Activated T-cell treated with anti-CD3 and anti-CD28 coated beads, Interleukin-2, amount 50 U/mL, for 72 hours (primary cell): ENCODE data around the gene SYTL2. TPM values are rescaled to one million over a fixed set of nuclear protein-coding genes. Genes with fewer than 3 reads are reported as not detected.
"Not testable (repeated sequence)": the region's sequence is repeated elsewhere in the genome, so short reads cannot be mapped to it uniquely, and the experiment has no call there.

Source experiments
- ATAC-seq, 2 donors: fragments of 150-1000 bp; cut with Tn5 transposase; replicated peaks in 1 of 2; 2 replicates each; pipeline ENCODE4 v1.10.0; 2021; ENCODE audit warnings: moderate library complexity in 2 of 2, mild to moderate bottlenecking in 1 of 2
- DNase-seq, 2 donors: peaks; one replicate each; pipeline ENCODE4 v3.0.0; 2021 to 2022; ENCODE audit warnings: mixed read lengths in 1 of 2
- H3K27ac Mint-ChIP-seq: one replicate; pipeline ENCODE4 v1.8.0; 2022; ENCODE audit warnings: mild to moderate bottlenecking, moderate library complexity, mixed read lengths
- H3K27me3 Mint-ChIP-seq: one replicate; pipeline ENCODE4 v1.8.0; 2022; ENCODE audit warnings: low read depth, mixed read lengths
- H3K36me3 Mint-ChIP-seq, 2 donors: one replicate each; pipeline ENCODE4 v1.8.0; 2022; ENCODE audit warnings: mixed read lengths in 2 of 2, mild to moderate bottlenecking in 1 of 2; ENCODE audit not compliant: insufficient read depth in 2 of 2
- H3K4me1 Mint-ChIP-seq: one replicate; pipeline ENCODE4 v1.8.0; 2022; ENCODE audit warnings: low read depth, mixed read lengths
- H3K4me3 Mint-ChIP-seq, 2 donors: one replicate each; pipeline ENCODE4 v1.8.0; 2022; ENCODE audit warnings: mild to moderate bottlenecking in 2 of 2, mixed read lengths in 2 of 2, moderate library complexity in 2 of 2
- H3K9me3 Mint-ChIP-seq, 2 donors: one replicate each; pipeline ENCODE4 v1.8.0; 2022; ENCODE audit warnings: mixed read lengths in 2 of 2
- total RNA-seq, 2 donors: library from RNA; stranded (reverse); gene quantifications; one replicate each; pipeline ENCODE4 v1.2.3, GENCODE V29; 2022

SYTL2 gene
- total RNA-seq, 2 donors from 2014 or later, result 34.4 to 40.1 TPM

GRCh38 chr11:85672105-85672902 lies 138.6 kb downstream of the SYTL2 start:
- peak; percentile 20 to 32 for ATAC-seq
- H3K36me3 Mint-ChIP-seq, result no peaks in the 10 kb centered on the region
- H3K4me1 Mint-ChIP-seq, result peaks cover 19% of the 10 kb centered on the region
- H3K27me3 Mint-ChIP-seq, result no peaks in the 10 kb centered on the region
- DNase-seq, result no peak
- peaks cover 0 to 7% of the 10 kb centered on the region in 2 donors for H3K9me3 Mint-ChIP-seq
- no peak overlapping the region for H3K27ac Mint-ChIP-seq
- H3K4me3 Mint-ChIP-seq, result no peak overlapping the region

DNA sequence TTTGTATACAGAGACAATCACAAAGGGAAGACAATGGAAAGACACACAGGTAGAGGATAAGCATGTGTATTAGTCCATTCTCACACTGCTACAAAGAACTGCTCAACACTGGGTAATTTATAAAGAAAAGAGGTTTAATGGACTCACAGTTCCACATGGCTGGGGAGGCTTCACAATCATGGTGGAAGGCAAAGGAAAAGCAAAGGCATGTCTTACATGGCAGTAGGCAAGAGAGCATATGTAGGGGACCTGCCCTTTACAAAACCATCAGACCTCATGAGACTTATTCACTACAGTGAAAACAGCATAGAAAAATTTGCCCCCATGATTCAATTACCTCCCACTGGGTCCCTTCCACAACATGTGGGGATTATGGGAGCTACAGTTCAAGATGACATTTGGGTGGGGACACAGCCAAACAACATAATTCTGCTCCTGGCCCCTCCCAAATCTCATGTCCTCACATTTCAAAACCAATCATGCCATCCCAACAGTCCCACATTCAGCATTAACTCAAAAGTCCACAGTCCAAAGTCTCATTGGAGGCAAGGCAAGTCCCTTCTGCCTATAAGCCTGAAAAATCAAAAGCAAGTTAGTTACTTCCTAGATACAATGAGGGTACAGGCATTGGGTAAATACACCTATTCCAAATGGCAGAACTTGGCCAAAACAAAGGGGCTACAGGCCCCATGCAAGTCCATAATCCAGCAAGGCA lies 139.8 kb downstream of the SYTL2 start:
- not testable (repeated sequence) for H3K27ac Mint-ChIP-seq, ATAC-seq, H3K27me3 Mint-ChIP-seq, DNase-seq, H3K36me3 Mint-ChIP-seq, H3K4me3 Mint-ChIP-seq, H3K9me3 Mint-ChIP-seq
- peaks cover 22% of the 10 kb centered on the region for H3K4me1 Mint-ChIP-seq

DNA sequence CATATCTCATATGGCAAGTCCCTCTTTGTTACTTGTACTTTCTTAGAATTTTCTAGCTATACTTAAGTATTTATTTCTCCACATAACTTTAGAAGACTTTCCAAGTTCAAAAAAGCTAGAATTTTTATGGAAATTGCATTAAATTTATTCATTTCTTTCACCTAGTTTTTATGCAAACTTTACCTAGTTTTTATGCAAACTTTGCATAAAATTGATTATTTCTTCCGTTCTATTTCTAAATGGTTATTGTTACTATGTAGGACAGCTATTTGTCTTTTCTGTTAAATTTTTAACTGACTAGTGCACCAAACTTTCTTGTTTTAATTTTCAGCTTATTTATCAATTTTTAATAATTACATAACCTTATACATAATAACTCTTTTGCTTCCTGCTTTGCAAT lies 142.8 kb downstream of the SYTL2 start:
- H3K36me3 Mint-ChIP-seq, result peaks cover 10 to 11% of the 10 kb centered on the region in 2 donors
- peaks cover 25% of the 10 kb centered on the region for H3K4me1 Mint-ChIP-seq
- no peak for ATAC-seq
- H3K27me3 Mint-ChIP-seq, result no peaks in the 10 kb centered on the region
- no peak overlapping the region for H3K4me3 Mint-ChIP-seq
- H3K9me3 Mint-ChIP-seq, result peaks cover 0 to 7% of the 10 kb centered on the region in 2 donors
- no peak for DNase-seq
- H3K27ac Mint-ChIP-seq, result no peak overlapping the region

DNA sequence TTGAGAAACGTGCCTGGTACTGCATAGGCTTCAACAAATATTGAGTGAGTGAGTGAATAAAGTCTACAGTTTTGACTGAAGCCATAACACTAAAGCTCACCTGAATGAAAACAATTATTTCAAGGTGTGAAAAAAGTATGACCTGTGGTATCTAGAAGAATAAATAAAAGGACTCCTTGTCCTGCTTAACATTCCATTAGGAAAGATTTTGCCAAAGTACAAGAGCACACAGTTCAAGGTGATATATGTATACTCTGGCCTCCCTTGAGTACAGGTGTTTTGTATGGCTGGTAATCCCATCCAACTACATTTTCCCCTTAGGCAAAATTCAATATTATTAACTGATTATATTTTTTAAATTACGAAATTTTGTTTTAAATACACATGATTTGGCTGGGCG lies 144.3 kb downstream of the SYTL2 start:
- Mint-ChIP-seq H3K4me3 (no peak overlapping the region), H3K9me3 (peaks cover 0 to 2% of the 10 kb centered on the region in 2 donors), H3K27ac (no peak overlapping the region), H3K4me1 (peaks cover 17% of the 10 kb centered on the region), H3K27me3 (no peaks in the 10 kb centered on the region), H3K36me3 (peaks cover 15% of the 10 kb centered on the region in 2 donors)
- no peak for DNase-seq
- no peak for ATAC-seq

GRCh38 chr11:85665733-85666132 lies 145.2 kb downstream of the SYTL2 start:
- Mint-ChIP-seq H3K4me1 (peaks cover 26% of the 10 kb centered on the region), H3K36me3 (peaks cover 15 to 23% of the 10 kb centered on the region in 2 donors), H3K27me3 (no peaks in the 10 kb centered on the region), H3K9me3 (no peaks in the 10 kb centered on the region), H3K4me3 (peak overlapping the region; percentile 99), H3K27ac (peak overlapping the region; percentile 89)
- no peak for ATAC-seq
- no peak for DNase-seq

- Mint-ChIP-seq H3K36me3 (peaks cover 20 to 31% of the 10 kb centered on the region in 2 donors), H3K27ac (peak within 1 kb of the TSS; percentile 89), H3K27me3 (no peaks in the 10 kb centered on the region), H3K4me1 (peaks cover 35% of the 10 kb centered on the region), H3K9me3 (no peaks in the 10 kb centered on the region), H3K4me3 (peak within 1 kb of the TSS; percentile 99)
- DNase-seq, result peak; percentile 96 to 97
- peak; percentile 86 to 88 for ATAC-seq
Measured at GRCh38 chr11:85664615-85665481, 146.1 kb downstream of the SYTL2 start, which contains the start of gene CREBZF. Gene CREBZF (minus strand): TSS chr11:85665129. CDS start chr11:85664875, 254 bp downstream.

DNA sequence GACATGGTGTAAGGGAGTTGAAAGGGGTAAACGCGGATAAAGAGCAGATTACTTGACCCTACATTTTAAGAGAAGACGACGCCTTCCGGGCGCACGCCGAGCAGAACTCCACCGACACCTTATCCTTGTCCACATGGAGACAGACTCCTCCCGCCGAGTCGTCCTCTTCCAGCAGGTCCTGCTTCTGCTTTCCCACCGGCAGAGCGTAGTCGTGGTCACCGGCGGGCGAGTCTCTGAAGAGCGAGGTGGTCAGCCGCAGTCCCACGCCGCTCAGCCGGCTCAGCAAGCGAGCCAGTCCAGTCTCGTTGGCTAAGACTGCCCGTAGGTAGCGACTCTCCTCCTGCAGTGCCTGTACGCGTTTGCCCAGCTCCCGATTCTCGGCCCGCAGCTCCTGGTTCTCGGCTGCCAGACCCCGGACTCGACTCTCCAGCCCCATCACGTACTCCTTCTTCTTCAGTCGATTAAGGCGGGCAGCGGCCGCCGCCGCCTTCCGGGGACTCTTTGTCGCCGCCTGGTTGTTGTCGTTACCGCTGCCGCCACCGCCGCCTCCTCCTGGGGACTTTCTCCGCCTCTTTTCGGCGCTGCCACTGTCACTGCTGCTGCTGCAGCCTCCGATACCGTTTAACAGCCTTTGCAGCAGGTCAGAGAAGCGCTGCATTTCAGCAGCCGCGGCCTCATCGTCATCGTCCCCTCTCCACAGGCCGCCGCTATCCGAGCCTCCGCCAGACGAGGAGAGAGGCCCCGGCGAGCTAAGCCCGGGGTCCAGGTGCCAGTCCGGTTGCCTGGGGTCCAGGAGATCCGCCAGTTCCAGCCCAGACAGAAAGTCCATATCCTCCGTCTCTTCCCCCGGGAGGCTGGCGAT lies 147.0 kb downstream of the SYTL2 start:
- Mint-ChIP-seq H3K27ac (peak overlapping the region; percentile 89), H3K4me3 (peak overlapping the region; percentile 99), H3K36me3 (peaks cover 20 to 36% of the 10 kb centered on the region in 2 donors), H3K4me1 (peaks cover 43% of the 10 kb centered on the region), H3K27me3 (no peaks in the 10 kb centered on the region), H3K9me3 (no peaks in the 10 kb centered on the region)
- ATAC-seq (peak; percentile 79 to 84), DNase-seq (peak; percentile 91 to 94)

DNA sequence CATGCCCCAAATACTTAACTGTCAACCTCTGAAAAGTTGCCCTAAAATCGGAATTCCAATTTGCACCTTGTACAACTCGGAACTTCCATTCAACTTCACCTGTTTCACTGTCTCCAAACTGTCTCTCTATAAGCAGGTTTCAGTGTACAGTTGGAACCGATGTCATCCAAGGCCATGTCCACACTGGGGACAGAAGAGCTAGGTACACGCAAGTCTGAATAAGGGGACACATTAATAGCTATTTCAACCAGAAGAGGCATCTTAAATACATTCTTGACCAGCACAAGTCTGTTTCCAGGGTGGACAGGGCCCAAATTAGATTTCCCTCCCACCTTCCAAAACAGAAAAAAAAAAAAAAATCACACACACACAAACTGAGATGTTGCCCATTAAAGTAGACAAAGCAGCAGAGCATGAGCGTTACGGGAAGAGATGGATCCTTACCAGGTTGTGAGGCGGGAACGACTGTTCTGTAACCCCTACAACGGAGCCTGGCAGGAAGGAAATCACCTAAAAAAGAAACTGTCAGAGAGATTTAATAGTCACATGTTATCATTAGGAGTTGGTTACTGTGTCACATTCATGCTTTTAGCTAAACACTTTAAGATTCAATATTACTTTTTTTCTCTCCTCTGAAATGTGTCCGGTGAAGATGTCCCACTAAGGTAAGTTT lies 147.7 kb downstream of the SYTL2 start:
- no peaks in the 10 kb centered on the region for H3K27me3 Mint-ChIP-seq
- H3K4me1 Mint-ChIP-seq, result peaks cover 51% of the 10 kb centered on the region
- ATAC-seq, result no peak
- DNase-seq, result no peak
- H3K4me3 Mint-ChIP-seq, result peak overlapping the region; percentile 99
- H3K36me3 Mint-ChIP-seq, result peaks cover 20 to 40% of the 10 kb centered on the region in 2 donors
- peak overlapping the region; percentile 89 for H3K27ac Mint-ChIP-seq
- H3K9me3 Mint-ChIP-seq, result no peaks in the 10 kb centered on the region

GRCh38 chr11:85661972-85662664 lies 148.8 kb downstream of the SYTL2 start:
- Mint-ChIP-seq H3K9me3 (no peaks in the 10 kb centered on the region), H3K36me3 (peaks cover 20 to 40% of the 10 kb centered on the region in 2 donors), H3K27me3 (no peaks in the 10 kb centered on the region), H3K27ac (peak overlapping the region; percentile 70), H3K4me1 (peaks cover 56% of the 10 kb centered on the region), H3K4me3 (peak overlapping the region; percentile 85 to 99)
- no peak for ATAC-seq
- DNase-seq, result no peak

GRCh38 chr11:85658180-85658579 lies 152.8 kb downstream of the SYTL2 start:
- Mint-ChIP-seq H3K36me3 (peaks cover 13 to 38% of the 10 kb centered on the region in 2 donors), H3K27me3 (no peaks in the 10 kb centered on the region), H3K4me1 (peaks cover 59% of the 10 kb centered on the region), H3K4me3 (no peak overlapping the region), H3K27ac (peak overlapping the region; percentile 79), H3K9me3 (no peaks in the 10 kb centered on the region)
- ATAC-seq (no peak), DNase-seq (no peak)

- Mint-ChIP-seq H3K27ac (peak overlapping the region; percentile 10), H3K9me3 (no peaks in the 10 kb centered on the region), H3K4me3 (peak overlapping the region in 1 of 2 donors; percentile 17), H3K27me3 (no peaks in the 10 kb centered on the region), H3K36me3 (peaks cover 8 to 36% of the 10 kb centered on the region in 2 donors), H3K4me1 (peaks cover 70% of the 10 kb centered on the region)
- ATAC-seq, result peak; percentile 50 to 64
- DNase-seq, result no peak
Measured at GRCh38 chr11:85656777-85657176, 154.2 kb downstream of the SYTL2 start.
